Measurements from ENCODE around the gene HES7. TPM values are rescaled to one million over a fixed set of nuclear protein-coding genes. Genes with fewer than 3 reads are reported as not detected.

HES7 gene
- total RNA-seq, 1 donor from 2014 or later: 1.1 TPM

GRCh38 chr17:8128125-8128784, 4.3 kb upstream of the HES7 start:
- ATAC-seq (no peak), DNase-seq (ENCODE audit: low spot score) (no peak)
- intact Hi-C loops (cut with DNase I): no loop called here

DNA sequence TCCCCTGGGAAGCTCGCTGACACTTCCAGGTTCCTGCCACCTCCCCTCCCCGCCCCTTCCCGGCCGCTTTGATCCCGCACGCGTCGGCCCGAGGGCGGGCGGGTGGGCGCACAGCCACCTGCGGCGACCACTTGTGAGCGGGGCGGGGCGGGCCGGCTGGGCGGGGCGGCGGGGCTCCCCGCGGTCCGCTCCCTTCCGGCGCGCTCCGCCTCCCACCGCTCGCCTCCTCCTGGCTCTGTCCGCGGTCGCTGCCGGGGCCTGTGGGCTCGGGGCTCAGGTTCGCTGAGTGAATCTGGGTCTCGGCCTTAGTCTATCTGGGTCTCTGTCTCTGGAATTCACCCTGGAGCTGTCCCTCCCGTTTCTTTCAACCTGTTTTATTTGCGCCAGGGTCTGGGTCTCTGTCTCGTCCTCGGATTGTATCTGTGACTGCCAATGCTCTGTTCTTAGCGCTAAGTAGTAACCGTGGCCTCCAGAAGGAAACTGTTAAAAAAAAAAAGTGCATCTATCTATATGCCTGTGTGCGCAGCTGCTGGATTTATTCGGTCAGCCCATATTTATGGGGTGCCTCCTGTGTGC, 2.7 kb upstream of the HES7 start:
- DNase-seq (ENCODE audit: low spot score) (peak; percentile 75), ATAC-seq (peak; percentile 34)
- intact Hi-C loops (cut with DNase I): no loop called here

GRCh38 chr17:8125947-8126490, 2.1 kb upstream of the HES7 start:
- ATAC-seq (peak; percentile 8), DNase-seq (ENCODE audit: low spot score) (peak; percentile 70)
- intact Hi-C loops (cut with DNase I): no loop called here

- intact Hi-C loops (cut with DNase I): no loop called here
- peak; percentile 65 for ATAC-seq
These were observed 1.4 kb upstream of the HES7 start for GRCh38 chr17:8125154-8125946.

DNA sequence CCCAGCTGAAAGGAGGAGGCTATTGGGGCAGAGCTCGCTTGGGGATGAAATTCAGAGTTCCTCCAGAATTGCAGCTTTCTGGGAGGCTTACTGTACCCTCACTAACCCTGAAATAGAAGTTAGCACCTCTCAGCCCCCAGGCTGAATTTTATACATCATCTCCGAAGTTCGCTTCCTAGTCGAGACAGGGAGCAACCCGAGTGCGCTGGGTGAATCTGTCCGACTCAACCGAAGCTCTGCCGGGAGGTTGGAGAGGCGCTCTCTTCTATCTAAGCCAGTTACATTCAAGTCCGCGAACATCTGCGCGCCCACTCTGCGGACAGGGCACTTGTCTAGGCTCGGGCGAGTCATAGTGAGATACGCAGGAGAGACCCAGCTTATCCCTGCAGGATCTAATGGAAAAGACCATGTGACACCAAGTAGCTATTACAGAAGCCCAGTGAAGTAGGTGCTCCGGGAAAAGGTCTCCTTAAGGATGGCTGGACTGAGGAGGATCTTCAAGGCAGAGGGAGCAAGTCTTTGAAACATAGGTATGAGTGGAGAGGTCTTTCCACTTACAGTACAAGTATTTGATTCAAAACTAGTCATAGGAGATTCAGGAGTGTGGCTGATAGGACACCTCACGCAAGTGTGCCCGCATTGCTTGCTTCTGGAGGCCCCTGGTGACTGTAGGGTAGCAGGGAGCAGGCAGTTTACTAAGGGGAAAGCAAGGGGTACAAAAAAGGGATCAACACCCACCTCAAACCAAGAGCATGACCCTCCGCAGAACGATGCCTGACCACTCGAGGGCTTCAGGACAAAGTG, 646 bp upstream of the HES7 start:
- intact Hi-C loops (cut with DNase I): loop anchor here (5.0 kb wide), 1 partner anchor 58 kb away; no protein-coding TSS in a partner anchor
- ATAC-seq (no peak), DNase-seq (ENCODE audit: low spot score) (peak; percentile 63)

More at GRCh38 chr17:8125154-8125946, 1.4 kb upstream of the HES7 start:
- DNase-seq (ENCODE audit: low spot score): peak; percentile 92

GRCh38 chr17:8122924-8123694, 797 bp downstream of the HES7 start:
- intact Hi-C loops (cut with DNase I): loop anchor here (5.0 kb wide), 1 partner anchor 59 kb away; no protein-coding TSS in a partner anchor
- DNase-seq (ENCODE audit: low spot score) (peak; percentile 70), ATAC-seq (peak; percentile 9)

DNA sequence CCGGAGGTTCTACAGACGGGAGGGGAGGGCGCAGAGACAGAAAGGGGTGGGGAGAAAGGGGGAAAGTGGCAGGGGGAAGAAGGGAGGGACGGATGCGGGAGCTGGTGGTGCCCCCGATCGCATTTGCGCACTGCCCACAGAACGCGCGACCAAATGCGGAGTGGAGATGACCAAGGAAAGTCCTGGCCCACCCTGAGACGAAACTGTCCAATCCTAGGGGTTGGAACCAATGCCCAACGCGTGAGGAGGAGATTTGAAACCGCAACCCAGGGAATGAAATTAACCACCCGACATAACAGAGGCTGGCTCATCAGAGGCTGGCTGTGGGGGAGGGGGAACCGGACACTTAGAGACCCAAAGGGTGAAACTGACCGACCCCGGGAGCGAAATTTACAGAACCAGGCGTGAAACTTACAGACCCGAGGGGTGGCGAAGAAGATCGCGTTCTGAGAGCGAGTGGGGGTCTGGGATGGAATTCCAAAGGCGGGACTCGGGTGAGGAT, 1.4 kb downstream of the HES7 start:
- DNase-seq (ENCODE audit: low spot score): peak; percentile 68
- intact Hi-C loops (cut with DNase I): loop anchor here (5.0 kb wide), 1 partner anchor 60 kb away; no protein-coding TSS in a partner anchor

GRCh38 chr17:8121681-8122421, 2.1 kb downstream of the HES7 start:
- no peak for ATAC-seq
- intact Hi-C loops (cut with DNase I): loop anchor here (5.0 kb wide), 1 partner anchor 60 kb away; no protein-coding TSS in a partner anchor
- DNase-seq (ENCODE audit: low spot score): peak; percentile 82

More for the DNA sequence above, 1.4 kb downstream of the HES7 start:
- ATAC-seq: no peak

- intact Hi-C loops (cut with DNase I): loop anchor here (5.0 kb wide), 1 partner anchor 61 kb away; no protein-coding TSS in a partner anchor
- DNase-seq (ENCODE audit: low spot score) (no peak), ATAC-seq (no peak)
These were observed 2.6 kb downstream of the HES7 start for GRCh38 chr17:8121407-8121680.

DNA sequence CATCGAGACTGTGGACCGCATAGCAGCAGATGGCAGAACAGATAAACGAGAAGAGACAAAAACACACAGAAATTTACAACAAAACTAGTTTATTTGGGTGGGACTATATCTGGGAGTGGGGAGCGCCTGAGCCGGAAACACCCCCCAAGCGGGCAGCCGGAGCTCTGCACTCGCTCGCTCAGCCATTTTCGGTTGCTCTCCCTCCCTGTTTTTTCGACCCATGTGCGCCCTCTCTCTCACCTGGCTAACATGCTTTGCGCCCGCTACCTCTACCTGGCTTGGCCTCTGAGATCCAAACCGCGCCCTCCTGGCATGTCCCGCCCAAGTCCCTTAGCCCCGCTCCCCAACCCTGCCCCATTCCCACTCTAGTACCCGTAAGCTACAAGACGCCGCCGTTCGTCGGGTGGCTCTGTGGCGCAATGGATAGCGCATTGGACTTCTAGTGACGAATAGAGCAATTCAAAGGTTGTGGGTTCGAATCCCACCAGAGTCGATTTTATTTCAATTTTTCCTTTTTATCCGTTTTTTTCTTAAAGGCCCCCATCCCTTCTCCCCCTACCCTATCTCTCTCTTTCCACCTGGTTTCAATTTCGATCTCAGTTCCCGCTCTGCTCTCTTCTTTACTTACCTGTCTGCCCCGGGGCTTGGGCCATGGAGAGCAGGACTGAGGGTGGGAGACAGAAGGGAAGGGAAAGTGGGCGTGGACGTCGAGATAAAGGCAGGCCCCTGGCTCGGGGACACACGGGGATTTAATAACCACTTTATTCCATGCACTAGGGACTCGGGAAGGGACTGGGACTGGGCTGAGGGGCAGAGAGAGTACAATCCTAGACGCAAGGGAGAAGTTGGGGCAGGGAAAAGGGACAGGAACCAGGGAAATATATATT, 3.1 kb downstream of the HES7 start:
- DNase-seq (ENCODE audit: low spot score): peak; percentile 76
- no peak for ATAC-seq
- intact Hi-C loops (cut with DNase I): loop anchor here (5.0 kb wide), 1 partner anchor 62 kb away; no protein-coding TSS in a partner anchor

- DNase-seq (ENCODE audit: low spot score) (peak; percentile 88), ATAC-seq (peak; percentile 77)
- intact Hi-C loops (cut with DNase I): loop anchor here (5.0 kb wide), 1 partner anchor 62 kb away; no protein-coding TSS in a partner anchor
These were observed 4.1 kb downstream of the HES7 start for GRCh38 chr17:8119581-8120519.

DNA sequence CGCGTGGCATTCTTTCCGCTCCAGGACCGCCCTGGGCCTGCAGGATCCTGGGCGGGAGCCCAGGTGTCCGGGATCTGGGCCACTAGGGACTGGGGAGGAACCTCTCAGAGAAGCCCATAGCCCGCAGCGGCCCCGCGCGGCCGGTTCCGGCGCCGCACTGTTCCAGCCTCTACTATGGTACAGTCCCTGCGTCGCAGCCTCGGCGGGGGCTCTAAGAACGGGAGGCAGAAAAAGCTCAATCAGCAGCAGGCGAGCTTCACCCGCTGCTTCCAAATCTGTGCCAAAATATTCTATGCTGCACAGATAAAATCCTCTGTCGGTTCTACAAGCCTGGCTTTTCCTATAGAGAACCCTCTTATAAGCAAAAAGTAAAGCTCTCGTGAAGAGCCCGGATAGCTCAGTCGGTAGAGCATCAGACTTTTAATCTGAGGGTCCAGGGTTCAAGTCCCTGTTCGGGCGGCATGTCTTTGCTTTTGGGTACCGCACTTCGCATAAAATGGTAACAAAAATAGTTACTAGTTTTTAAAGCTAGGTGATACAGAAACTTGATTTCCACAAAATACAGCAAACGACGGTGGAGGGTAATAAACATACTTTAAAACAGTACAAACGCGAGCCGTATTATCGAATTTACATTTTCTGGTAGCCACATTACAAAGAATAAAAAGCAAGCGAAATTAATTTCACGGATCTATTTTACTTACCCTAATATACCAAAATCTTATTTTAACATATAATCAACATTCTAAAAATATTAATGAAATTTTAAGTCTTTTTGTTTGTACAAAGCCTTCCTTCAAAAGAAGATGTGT, 4.9 kb downstream of the HES7 start:
- ATAC-seq: peak; percentile 85
- DNase-seq (ENCODE audit: low spot score): peak; percentile 92
- intact Hi-C loops (cut with DNase I): no loop called here

DNA sequence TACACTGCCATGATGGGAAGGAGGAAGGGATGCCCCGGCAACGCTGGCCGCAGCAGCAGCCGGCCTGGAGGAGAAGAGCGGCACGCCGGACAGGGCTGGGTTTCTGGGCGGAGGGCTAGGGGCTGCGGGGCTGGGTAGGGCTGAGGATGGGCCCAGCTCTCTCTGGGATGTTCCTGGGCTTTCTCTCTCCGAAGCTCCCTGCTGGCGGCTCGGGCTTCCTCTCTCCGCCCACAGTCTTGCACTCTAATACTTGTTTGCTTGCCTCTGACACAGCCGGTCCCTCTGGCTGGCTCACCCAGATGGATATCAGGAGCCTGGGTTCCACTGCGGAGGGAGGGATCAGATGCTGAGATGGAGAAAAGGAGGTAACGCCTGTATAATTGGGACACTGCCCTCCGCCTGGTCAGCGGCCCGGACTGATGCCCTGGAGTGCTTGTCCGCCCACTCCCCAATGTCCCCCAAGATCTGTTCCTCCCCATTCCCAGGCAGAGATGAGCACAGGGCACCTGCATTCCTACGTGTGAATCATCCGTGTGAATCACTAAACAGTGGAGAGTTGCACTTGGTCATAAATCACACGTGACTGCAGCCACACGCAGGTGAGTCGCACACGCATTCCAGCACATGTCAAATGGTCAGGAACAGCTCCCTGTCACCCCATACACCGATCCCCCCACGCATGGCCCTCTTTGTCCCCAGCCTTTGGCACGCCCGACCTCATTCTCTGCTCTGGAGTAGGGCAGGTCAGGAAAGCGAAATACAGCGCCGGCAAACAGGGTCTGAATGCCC, 5.7 kb downstream of the HES7 start, which contains the start of gene ALOXE3:
ALOXE3 (minus strand) TSS at position 535 of the 789 bp plus-strand sequence; CDS start at position 11, 524 bp downstream.
- intact Hi-C loops (cut with DNase I): no loop called here
- peak; percentile 1 for ATAC-seq
- DNase-seq (ENCODE audit: low spot score): peak; percentile 73

Data from sciatic nerve (tissue), 2 donors.